22Rv1 (cell line): ENCODE results near the gene OR10A6.

Experiments used
- ZFX ChIP-seq: fragments of 450-650 bp; IDR thresholded peaks from 2 replicates; pipeline ENCODE4 v1.6.1; 2017; ENCODE audit warnings: antibody characterized with exemption, borderline replicate concordance
- TF ChIP-seq, protein P1 (sequence below): fragments of 450-650 bp; IDR thresholded peaks from 2 replicates; pipeline ENCODE4 v1.5.1; 2017; ENCODE audit warnings: mild to moderate bottlenecking

GRCh38 chr11:7889985-7890384 lies 41.1 kb downstream of the OR10A6 start:
- TF ChIP-seq, protein P1, sequence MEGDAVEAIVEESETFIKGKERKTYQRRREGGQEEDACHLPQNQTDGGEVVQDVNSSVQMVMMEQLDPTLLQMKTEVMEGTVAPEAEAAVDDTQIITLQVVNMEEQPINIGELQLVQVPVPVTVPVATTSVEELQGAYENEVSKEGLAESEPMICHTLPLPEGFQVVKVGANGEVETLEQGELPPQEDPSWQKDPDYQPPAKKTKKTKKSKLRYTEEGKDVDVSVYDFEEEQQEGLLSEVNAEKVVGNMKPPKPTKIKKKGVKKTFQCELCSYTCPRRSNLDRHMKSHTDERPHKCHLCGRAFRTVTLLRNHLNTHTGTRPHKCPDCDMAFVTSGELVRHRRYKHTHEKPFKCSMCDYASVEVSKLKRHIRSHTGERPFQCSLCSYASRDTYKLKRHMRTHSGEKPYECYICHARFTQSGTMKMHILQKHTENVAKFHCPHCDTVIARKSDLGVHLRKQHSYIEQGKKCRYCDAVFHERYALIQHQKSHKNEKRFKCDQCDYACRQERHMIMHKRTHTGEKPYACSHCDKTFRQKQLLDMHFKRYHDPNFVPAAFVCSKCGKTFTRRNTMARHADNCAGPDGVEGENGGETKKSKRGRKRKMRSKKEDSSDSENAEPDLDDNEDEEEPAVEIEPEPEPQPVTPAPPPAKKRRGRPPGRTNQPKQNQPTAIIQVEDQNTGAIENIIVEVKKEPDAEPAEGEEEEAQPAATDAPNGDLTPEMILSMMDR, result no peak
- no peak for TF ChIP-seq ZFX
